Panc1 (cell line): ENCODE results near the gene ANO2.

ENCODE experiments used
- CTCF ChIP-seq: fragments of 450-650 bp; IDR thresholded peaks from 2 replicates; pipeline ENCODE4 v1.5.1; 2017; ENCODE audit warnings: mild to moderate bottlenecking
- POLR2AphosphoS5 ChIP-seq: IDR thresholded peaks from 2 replicates; pipeline ENCODE4 v1.6.1; 2012; ENCODE audit warnings: mild to moderate bottlenecking, low read depth, low read length, moderate library complexity

DNA sequence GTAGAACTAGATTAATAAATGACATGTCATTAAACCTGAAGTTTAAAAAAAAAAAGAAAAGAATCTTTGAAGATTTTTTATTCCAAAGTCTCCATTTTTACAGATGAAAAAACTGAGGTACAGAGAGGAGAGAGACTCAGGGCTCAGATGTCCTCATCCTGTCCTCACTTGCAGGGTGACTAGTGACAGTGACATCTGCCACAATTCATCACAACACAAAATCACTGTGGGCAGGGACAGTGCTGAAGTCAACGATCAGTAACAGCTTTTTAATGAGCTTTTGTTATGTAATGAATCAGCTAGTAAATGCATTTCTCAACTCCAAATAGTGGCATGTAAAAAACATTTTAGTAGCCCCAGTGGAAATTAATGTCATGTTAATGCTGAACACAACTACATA is 374.6 kb downstream of the ANO2 start:
- TF ChIP-seq POLR2AphosphoS5 (no peak), CTCF (no peak)
